HFF-Myc (cell line): ENCODE data around the gene EDNRB.
"Not testable (repeated sequence)": the region's sequence is repeated elsewhere in the genome, so short reads cannot be mapped to it uniquely, and the experiment has no call there.

ENCODE experiments used
- DNase-seq: peaks from one replicate; pipeline ENCODE4 v3.0.0-alpha.2; 2011; ENCODE audit warnings: low read depth; ENCODE audit errors: extremely low read depth
- H3K4me3 ChIP-seq: replicated peaks from 2 replicates; pipeline ENCODE4 v1.5.1; 2011; ENCODE audit warnings: low read depth, mild to moderate bottlenecking, control low read depth, low read length
- TF ChIP-seq, protein P1 (sequence below): IDR thresholded peaks from 2 replicates; pipeline ENCODE4 v1.5.1; 2012; ENCODE audit warnings: mild to moderate bottlenecking, low read depth, low read length, control low read depth; ENCODE audit errors: missing control alignments

The EDNRB gene

GRCh38 chr13:77918391-77919245 lies at the start of gene EDNRB:
Gene EDNRB, minus strand, starts transcription at chr13:77918831. Its CDS starts 258 bp downstream, at chr13:77918573.
- no peak for DNase-seq
- TF ChIP-seq, protein P1, sequence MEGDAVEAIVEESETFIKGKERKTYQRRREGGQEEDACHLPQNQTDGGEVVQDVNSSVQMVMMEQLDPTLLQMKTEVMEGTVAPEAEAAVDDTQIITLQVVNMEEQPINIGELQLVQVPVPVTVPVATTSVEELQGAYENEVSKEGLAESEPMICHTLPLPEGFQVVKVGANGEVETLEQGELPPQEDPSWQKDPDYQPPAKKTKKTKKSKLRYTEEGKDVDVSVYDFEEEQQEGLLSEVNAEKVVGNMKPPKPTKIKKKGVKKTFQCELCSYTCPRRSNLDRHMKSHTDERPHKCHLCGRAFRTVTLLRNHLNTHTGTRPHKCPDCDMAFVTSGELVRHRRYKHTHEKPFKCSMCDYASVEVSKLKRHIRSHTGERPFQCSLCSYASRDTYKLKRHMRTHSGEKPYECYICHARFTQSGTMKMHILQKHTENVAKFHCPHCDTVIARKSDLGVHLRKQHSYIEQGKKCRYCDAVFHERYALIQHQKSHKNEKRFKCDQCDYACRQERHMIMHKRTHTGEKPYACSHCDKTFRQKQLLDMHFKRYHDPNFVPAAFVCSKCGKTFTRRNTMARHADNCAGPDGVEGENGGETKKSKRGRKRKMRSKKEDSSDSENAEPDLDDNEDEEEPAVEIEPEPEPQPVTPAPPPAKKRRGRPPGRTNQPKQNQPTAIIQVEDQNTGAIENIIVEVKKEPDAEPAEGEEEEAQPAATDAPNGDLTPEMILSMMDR, result no peak
- no peak within 1 kb of the TSS for H3K4me3 ChIP-seq

- no peak for DNase-seq
- TF ChIP-seq, protein P1, result no peak
Measured at GRCh38 chr13:77966671-77967070, 48.0 kb upstream of the EDNRB start.

GRCh38 chr13:77952737-77953136 lies 34.1 kb upstream of the EDNRB start:
- TF ChIP-seq, protein P1, result no peak
- no peak for DNase-seq
- H3K4me3 ChIP-seq, result no peak overlapping the region

More at GRCh38 chr13:77966671-77967070, 48.0 kb upstream of the EDNRB start:
- H3K4me3 ChIP-seq, result no peak overlapping the region

- TF ChIP-seq, protein P1, result no peak
- no peak overlapping the region for H3K4me3 ChIP-seq
- DNase-seq, result no peak
Measured at GRCh38 chr13:77952276-77952675, 33.6 kb upstream of the EDNRB start.

DNA sequence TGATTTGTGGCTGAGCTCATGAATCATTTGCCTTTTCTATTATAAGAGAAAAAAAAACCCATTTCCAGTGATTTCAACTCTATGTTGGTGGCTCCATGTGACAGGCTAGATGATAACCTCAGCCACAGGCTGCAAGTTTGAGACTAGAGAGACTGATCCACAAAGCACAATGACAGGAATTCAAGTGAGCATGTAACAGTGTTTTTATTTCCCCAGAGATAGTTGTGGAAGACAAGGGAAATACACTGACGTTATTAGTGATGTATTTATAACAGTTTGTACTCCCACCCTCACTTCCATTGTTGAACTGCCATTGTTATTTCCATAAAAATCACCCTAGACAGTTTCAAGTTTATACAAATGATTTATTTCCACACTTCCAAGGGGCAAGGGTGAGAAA lies 27.9 kb upstream of the EDNRB start:
- TF ChIP-seq, protein P1, result no peak
- DNase-seq, result no peak
- H3K4me3 ChIP-seq, result no peak overlapping the region

- not testable (repeated sequence) for H3K4me3 ChIP-seq, DNase-seq
Measured at GRCh38 chr13:77935063-77935462, 16.4 kb upstream of the EDNRB start.

- TF ChIP-seq, protein P1, result no peak
- DNase-seq, result no peak
- H3K4me3 ChIP-seq, result no peak overlapping the region
Measured at GRCh38 chr13:77930430-77930829, 11.8 kb upstream of the EDNRB start.
